Ascending aorta (tissue), 2 donors: ENCODE data around the gene PCSK6. TPM values are rescaled to one million over a fixed set of nuclear protein-coding genes. Genes with fewer than 3 reads are reported as not detected.

Experiments used
- DNase-seq, 2 donors: peaks; one replicate each; pipeline ENCODE4 v3.0.0-alpha.2; 2019; ENCODE audit warnings: low spot score in 2 of 2
- H3K27ac ChIP-seq, 2 donors: fragments of 200-600 bp; sonication (generic); one replicate each; pipeline ENCODE4 v1.5.1; 2016 to 2017; ENCODE audit warnings: mild to moderate bottlenecking in 1 of 2
- H3K27me3 ChIP-seq: fragments of 200-600 bp; sonication (generic); one replicate; pipeline ENCODE4 v1.5.1; 2017
- H3K36me3 ChIP-seq, 2 donors: fragments of 200-600 bp; sonication (generic); one replicate each; pipeline ENCODE4 v1.5.1; 2016
- H3K4me1 ChIP-seq, 2 donors: fragments of 200-600 bp; sonication (generic); one replicate each; pipeline ENCODE4 v1.5.1; 2016 to 2017; ENCODE audit warnings: mild to moderate bottlenecking in 1 of 2
- H3K4me3 ChIP-seq, 2 donors: fragments of 200-600 bp; sonication (generic); one replicate each; pipeline ENCODE4 v1.5.1; 2016 to 2017; ENCODE audit warnings: mild to moderate bottlenecking in 1 of 2
- H3K9me3 ChIP-seq, 2 donors: fragments of 200-600 bp; sonication (generic); one replicate each; pipeline ENCODE4 v1.5.1; 2016
- CTCF ChIP-seq, 3 experiments: fragments of 200-600 bp in 2 of 3; fragments of 450-650 bp in 1 of 3; sonication (generic) in 2 of 3; IDR thresholded peaks; one replicate each; pipeline ENCODE4 v1.5.1; 2016 to 2019; ENCODE audit warnings: antibody characterized with exemption in 3 of 3, mild to moderate bottlenecking in 1 of 3, moderate library complexity in 1 of 3
- intact Hi-C: fragments of 100-400 bp; cut with DNase I; formaldehyde crosslinking; loops from one replicate; pipeline ENCODE4 v1.15.1; 2023
- total RNA-seq: library from RNA; depleted of rRNA; stranded (reverse); fragments of >200 nt; gene quantifications from one replicate; pipeline ENCODE4 v1.1.0, GENCODE V29; 2016

Gene PCSK6
- total RNA-seq = 3.9 TPM

GRCh38 chr15:101489599-101490407, at the start of gene PCSK6:
PCSK6 (minus strand) TSS chr15:101489707; CDS start chr15:101489670, 37 bp downstream.
- peak in 1 of 2 donors; percentile 44 for DNase-seq
- no peaks in the 10 kb centered on the region for H3K36me3 ChIP-seq
- intact Hi-C loops = no loop called here
- no peak within 1 kb of the TSS for H3K27ac ChIP-seq
- no peaks in the 10 kb centered on the region for H3K9me3 ChIP-seq
- peaks cover 10% of the 10 kb centered on the region for H3K27me3 ChIP-seq
- no peak for TF ChIP-seq CTCF (IDR thresholded peaks at IDR 0.05)
- H3K4me1 ChIP-seq = no peaks in the 10 kb centered on the region
- H3K4me3 ChIP-seq = peak within 1 kb of the TSS in 1 of 2 donors; percentile 55

GRCh38 chr15:101538996-101539395, 49.5 kb upstream of the PCSK6 start:
- TF ChIP-seq CTCF (IDR thresholded peaks at IDR 0.05) = no peak
- DNase-seq = peak in 1 of 2 donors; percentile 40
- intact Hi-C loops = no loop called here
- no peaks in the 10 kb centered on the region for H3K36me3 ChIP-seq
- no peaks in the 10 kb centered on the region for H3K27me3 ChIP-seq
- no peaks in the 10 kb centered on the region for H3K4me1 ChIP-seq
- H3K4me3 ChIP-seq = no peak overlapping the region
- no peak overlapping the region for H3K27ac ChIP-seq
- no peaks in the 10 kb centered on the region for H3K9me3 ChIP-seq

- intact Hi-C loops = no loop called here
- H3K9me3 ChIP-seq = no peaks in the 10 kb centered on the region
- H3K36me3 ChIP-seq = no peaks in the 10 kb centered on the region
- H3K4me1 ChIP-seq = no peaks in the 10 kb centered on the region
- H3K4me3 ChIP-seq = no peak overlapping the region
- DNase-seq = peak in 1 of 2 donors; percentile 25
- TF ChIP-seq CTCF (IDR thresholded peaks at IDR 0.05) = no peak
- H3K27me3 ChIP-seq = no peaks in the 10 kb centered on the region
- H3K27ac ChIP-seq = no peak overlapping the region
Measured at GRCh38 chr15:101538177-101538576, 48.7 kb upstream of the PCSK6 start.

- H3K9me3 ChIP-seq = no peaks in the 10 kb centered on the region
- H3K4me3 ChIP-seq = no peak overlapping the region
- peak in 1 of 2 donors; percentile 5 for DNase-seq
- no peaks in the 10 kb centered on the region for H3K36me3 ChIP-seq
- TF ChIP-seq CTCF (IDR thresholded peaks at IDR 0.05) = no peak
- no peaks in the 10 kb centered on the region for H3K4me1 ChIP-seq
- no peaks in the 10 kb centered on the region for H3K27me3 ChIP-seq
- H3K27ac ChIP-seq = no peak overlapping the region
- intact Hi-C loops = no loop called here
Measured at GRCh38 chr15:101537483-101538080, 48.1 kb upstream of the PCSK6 start.

- H3K9me3 ChIP-seq = no peaks in the 10 kb centered on the region
- no peak for TF ChIP-seq CTCF (IDR thresholded peaks at IDR 0.05)
- no peak overlapping the region for H3K27ac ChIP-seq
- intact Hi-C loops = no loop called here
- no peak overlapping the region for H3K4me3 ChIP-seq
- H3K27me3 ChIP-seq = no peaks in the 10 kb centered on the region
- DNase-seq = peak in 1 of 2 donors; percentile 31
- H3K36me3 ChIP-seq = no peaks in the 10 kb centered on the region
- H3K4me1 ChIP-seq = no peaks in the 10 kb centered on the region
Measured at GRCh38 chr15:101536875-101537405, 47.4 kb upstream of the PCSK6 start.
